Psoas muscle (tissue), 8 donors: ENCODE data around the gene IQCE. TPM values are rescaled to one million over a fixed set of nuclear protein-coding genes. Genes with fewer than 3 reads are reported as not detected.

Experiments used
- ATAC-seq, 4 donors: fragments of 200-7000 bp; cut with Tn5 transposase; one replicate each; pipeline ENCODE4 v1.9.1; 2020; ENCODE audit warnings: moderate library complexity in 3 of 4, mild to moderate bottlenecking in 2 of 4
- DNase-seq, 2 donors: peaks; one replicate each; pipeline ENCODE4 v3.0.0-alpha.2; 2020
- H3K27ac ChIP-seq: fragments of 200-600 bp; one replicate; pipeline ENCODE4 v1.8.0; 2022
- H3K27me3 ChIP-seq, 3 donors: fragments of 200-600 bp in 1 of 3; one replicate each; pipeline versions ENCODE4 v1.6.1 to v1.8.0; 2013 to 2022; ENCODE audit warnings: low read length in 2 of 3, mild to moderate bottlenecking in 2 of 3, moderate library complexity in 1 of 3; ENCODE audit not compliant: insufficient read depth in 3 of 3
- H3K36me3 ChIP-seq, 2 donors: fragments of 200-600 bp in 1 of 2; one replicate each; pipeline versions ENCODE4 v1.6.1 to v1.8.0; 2013 to 2022; ENCODE audit warnings: low read depth in 1 of 2, mild to moderate bottlenecking in 1 of 2, moderate library complexity in 1 of 2; ENCODE audit not compliant: insufficient read depth in 1 of 2
- H3K4me1 ChIP-seq: fragments of 200-600 bp; one replicate; pipeline ENCODE4 v1.8.0; 2022
- H3K4me3 ChIP-seq: fragments of 200-600 bp; one replicate; pipeline ENCODE4 v1.8.0; 2022; ENCODE audit warnings: mild to moderate bottlenecking
- H3K9me3 ChIP-seq: fragments of 200-600 bp; one replicate; pipeline ENCODE4 v1.8.0; 2022
- WGBS, 3 donors: extraction: QIAGEN DNeasy Blood & Tissue Kit; methylation state at CpG; one replicate each; pipeline versions ENCODE4 v1.1.6 to v1.1.7; 2013; 5-methylcytosine and 5-hydroxymethylcytosine counted together
- intact Hi-C, 2 donors: fragments of 100-400 bp; cut with DNase I; formaldehyde crosslinking; loops; one replicate each; pipeline versions ENCODE4 v1.11.0 to v1.14.2; 2022
- polyA plus RNA-seq, 3 donors: library from polyadenylated mRNA; stranded (reverse); fragments of 200-250 nt; gene quantifications; one replicate each; pipeline ENCODE4 v1.2.3, GENCODE V29; 2013
- total RNA-seq, 4 donors: library from RNA; stranded (reverse); fragmentation: NEBNext Ultra II Directional in 2 of 4; extraction: Animal tissue kit (Norgen Biotek cat#: 25700) in 2 of 4; gene quantifications; one replicate each; pipeline versions ENCODE4 v1.2.1 to v1.2.4, GENCODE V29; 2021 to 2023
- TF ChIP-seq, protein P1 (sequence below): fragments of 200-600 bp; IDR thresholded peaks from one replicate; pipeline ENCODE4 v1.8.0; 2022; ENCODE audit warnings: antibody characterized with exemption
- donor health status: healthy with polysubstance abuse.
- donor health status: DM: no; HTN: no; CAD: no; lungs with moderate emphysema.
- donor health status: Bipolar disorder and iron deficiency.
- donor health status: healthy.
- donor health status: DM: yes; HTN: yes; CAD: no.
- donor health status: DM: no; HTN: no; CAD: no.
- donor health status: DM: no; HTN: no; CAD: no.
- donor health status: DM: yes; HTN: yes; CAD: no.

IQCE gene
- total and polyA plus RNA-seq, 7 donors: 2.4 to 9.6 (median 6.6) TPM

DNA sequence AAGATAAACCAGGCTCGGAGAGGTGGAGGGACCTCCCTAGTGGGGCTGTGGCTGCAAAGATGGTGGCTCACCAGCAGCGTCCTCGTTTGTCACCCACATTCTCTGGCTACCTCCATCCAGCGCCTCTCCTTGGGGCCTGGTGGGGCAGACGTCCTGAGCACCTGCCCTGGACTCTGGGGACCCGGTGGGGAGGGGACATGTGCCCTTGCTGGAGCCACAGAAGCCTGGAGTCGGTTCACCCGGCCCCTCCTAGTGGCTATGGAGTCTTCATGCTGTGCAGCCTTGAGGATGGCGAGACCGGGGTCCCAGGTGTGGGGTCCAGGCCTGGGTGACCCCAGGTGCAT lies 87.5 kb downstream of the IQCE start:
- ATAC-seq (no peak), DNase-seq (no peak)
- no peaks in the 10 kb centered on the region for H3K27me3 ChIP-seq
- no peak overlapping the region for H3K27ac ChIP-seq
- intact Hi-C loops: no loop called here
- TF ChIP-seq, protein P1, sequence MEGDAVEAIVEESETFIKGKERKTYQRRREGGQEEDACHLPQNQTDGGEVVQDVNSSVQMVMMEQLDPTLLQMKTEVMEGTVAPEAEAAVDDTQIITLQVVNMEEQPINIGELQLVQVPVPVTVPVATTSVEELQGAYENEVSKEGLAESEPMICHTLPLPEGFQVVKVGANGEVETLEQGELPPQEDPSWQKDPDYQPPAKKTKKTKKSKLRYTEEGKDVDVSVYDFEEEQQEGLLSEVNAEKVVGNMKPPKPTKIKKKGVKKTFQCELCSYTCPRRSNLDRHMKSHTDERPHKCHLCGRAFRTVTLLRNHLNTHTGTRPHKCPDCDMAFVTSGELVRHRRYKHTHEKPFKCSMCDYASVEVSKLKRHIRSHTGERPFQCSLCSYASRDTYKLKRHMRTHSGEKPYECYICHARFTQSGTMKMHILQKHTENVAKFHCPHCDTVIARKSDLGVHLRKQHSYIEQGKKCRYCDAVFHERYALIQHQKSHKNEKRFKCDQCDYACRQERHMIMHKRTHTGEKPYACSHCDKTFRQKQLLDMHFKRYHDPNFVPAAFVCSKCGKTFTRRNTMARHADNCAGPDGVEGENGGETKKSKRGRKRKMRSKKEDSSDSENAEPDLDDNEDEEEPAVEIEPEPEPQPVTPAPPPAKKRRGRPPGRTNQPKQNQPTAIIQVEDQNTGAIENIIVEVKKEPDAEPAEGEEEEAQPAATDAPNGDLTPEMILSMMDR: no peak
- whole genome bisulfite sequencing, 3 donors: 86 to 91% (median 89%) methylated on average over 9 to 10 of the region's 10 CpGs
- no peak overlapping the region for H3K4me3 ChIP-seq
- H3K4me1 ChIP-seq: peaks cover 10% of the 10 kb centered on the region
- H3K36me3 ChIP-seq: peaks cover 0 to 4% of the 10 kb centered on the region in 2 donors
- H3K9me3 ChIP-seq: no peaks in the 10 kb centered on the region

DNA sequence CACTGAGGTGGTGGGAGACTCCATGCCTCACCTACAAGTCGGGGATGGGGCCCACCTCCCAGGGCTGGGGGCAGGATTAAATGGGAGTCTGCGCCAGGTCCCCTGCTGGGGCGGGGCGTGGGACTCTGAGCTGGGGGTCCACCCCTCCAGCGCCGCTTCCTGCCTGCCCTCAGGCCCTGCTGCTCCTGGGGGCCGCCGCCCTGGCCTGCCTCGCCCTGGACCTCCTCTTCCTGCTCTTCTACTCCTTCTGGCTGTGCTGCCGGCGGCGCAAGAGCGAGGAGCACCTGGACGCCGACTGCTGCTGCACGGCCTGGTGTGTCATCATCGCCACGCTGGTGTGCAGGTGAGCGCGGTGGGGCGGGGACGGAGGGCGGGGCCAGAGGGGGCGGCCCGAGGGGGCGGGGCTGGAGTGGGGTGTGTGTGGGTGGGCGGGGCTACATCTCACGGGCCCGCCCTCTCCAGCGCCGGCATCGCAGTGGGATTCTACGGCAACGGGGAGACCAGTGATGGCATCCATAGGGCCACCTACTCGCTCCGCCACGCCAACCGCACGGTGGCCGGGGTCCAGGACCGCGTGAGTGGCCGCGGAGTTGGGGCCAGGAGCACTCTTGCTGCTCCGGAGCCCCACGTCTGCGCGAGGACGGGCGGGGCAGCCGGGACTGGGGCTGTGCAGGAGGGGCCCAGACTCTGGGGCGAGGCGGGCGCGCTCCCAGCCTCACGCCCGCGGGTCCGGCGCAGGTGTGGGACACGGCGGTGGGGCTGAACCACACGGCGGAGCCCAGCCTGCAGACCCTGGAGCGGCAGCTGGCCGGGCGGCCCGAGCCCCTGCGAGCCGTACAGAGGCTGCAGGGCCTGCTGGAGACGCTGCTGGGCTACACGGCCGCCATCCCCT lies 88.1 kb downstream of the IQCE start:
- Histone ChIP-seq H3K27ac (no peak overlapping the region), H3K4me1 (peaks cover 5% of the 10 kb centered on the region), H3K4me3 (no peak overlapping the region), H3K9me3 (no peaks in the 10 kb centered on the region), H3K27me3 (no peaks in the 10 kb centered on the region), H3K36me3 (peaks cover 0 to 9% of the 10 kb centered on the region in 2 donors)
- intact Hi-C loops: no loop called here
- WGBS, 3 donors: 87 to 92% (median 88%) methylated on average over 61 to 73 of the region's 73 CpGs
- TF ChIP-seq, protein P1: no peak
- DNase-seq (no peak), ATAC-seq (no peak)

DNA sequence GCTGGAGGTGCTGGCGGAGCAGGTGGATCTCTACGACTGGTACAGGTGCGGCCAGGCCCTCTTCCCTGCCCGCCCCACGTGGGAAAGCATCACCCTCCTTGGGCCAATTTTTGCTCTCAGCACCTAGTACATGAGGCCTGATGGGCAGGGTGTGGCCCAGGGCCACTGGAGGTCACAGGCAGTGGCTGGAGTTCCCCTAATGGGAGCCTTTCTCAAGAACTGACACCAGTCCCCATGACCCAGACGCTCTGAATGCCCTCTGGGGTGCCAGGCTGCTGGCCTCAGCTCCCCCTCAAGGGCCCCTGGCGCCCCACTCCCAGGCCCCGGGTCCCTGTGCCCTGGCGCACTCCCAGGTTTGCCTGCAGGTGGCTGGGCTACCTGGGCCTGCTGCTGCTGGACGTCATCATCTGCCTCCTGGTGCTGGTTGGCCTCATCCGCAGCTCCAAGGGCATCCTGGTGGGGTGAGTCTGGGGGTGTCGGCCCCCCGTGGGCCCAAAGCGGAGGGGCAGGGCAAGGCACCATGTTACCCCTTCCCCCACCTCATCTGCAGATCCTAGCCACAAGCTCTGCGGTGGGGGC lies 88.9 kb downstream of the IQCE start:
- H3K36me3 ChIP-seq: peaks cover 0 to 10% of the 10 kb centered on the region in 2 donors
- ATAC-seq: no peak
- WGBS, 3 donors: 95 to 97% (median 96%) methylated on average over 14 to 15 of the region's 15 CpGs

DNA sequence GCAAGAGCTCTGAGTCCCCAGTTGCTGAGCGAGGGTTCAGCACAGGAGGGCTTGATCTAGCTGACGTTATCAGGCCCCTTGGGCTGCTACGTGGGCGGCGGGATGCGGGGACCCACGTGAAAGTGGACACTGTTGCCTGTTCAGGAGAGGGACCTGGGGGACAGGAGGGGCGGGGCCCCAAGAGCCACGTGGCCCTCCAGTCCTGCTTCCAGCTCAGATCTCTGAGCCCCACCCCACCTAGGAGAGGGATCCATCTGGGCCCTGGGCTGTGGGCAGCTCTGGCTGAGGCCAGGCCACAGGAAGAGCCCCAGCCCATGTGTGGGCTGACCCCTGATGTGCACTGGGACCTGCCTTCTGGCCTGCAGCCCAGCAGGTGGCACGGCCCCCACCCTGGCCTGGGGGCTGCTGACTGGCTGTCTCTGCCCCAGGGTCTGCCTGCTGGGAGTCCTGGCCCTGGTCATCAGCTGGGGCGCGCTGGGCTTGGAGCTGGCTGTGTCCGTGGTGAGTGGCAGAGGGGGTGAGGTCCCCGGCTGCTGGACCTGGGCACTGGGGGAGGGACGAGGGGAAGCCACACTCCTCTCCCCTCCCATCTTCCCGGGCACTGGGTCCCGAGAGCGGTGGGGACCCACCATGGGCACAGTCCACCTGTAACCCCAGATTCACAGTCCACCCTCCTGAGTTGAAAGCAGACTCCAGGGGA lies 90.5 kb downstream of the IQCE start:
- no peaks in the 10 kb centered on the region for H3K27me3 ChIP-seq
- H3K9me3 ChIP-seq: no peaks in the 10 kb centered on the region
- intact Hi-C loops: no loop called here
- DNase-seq (no peak), ATAC-seq (no peak)
- no peaks in the 10 kb centered on the region for H3K4me1 ChIP-seq
- H3K27ac ChIP-seq: no peak overlapping the region
- TF ChIP-seq, protein P1: no peak
- H3K4me3 ChIP-seq: no peak overlapping the region
- peaks cover 0 to 13% of the 10 kb centered on the region in 2 donors for H3K36me3 ChIP-seq
- WGBS, 3 donors: 73 to 93% (median 83%) methylated on average over 10 to 18 of the region's 18 CpGs

More for the DNA sequence above, 88.9 kb downstream of the IQCE start:
- no peaks in the 10 kb centered on the region for H3K27me3 ChIP-seq
- DNase-seq: no peak
- no peaks in the 10 kb centered on the region for H3K9me3 ChIP-seq
- H3K4me3 ChIP-seq: no peak overlapping the region
- H3K4me1 ChIP-seq: no peaks in the 10 kb centered on the region
- no peak overlapping the region for H3K27ac ChIP-seq
- intact Hi-C loops: no loop called here
- TF ChIP-seq, protein P1: no peak
